Myocyte (in vitro differentiated cells): Measurements from ENCODE around the gene CHMP4B. TPM values are rescaled to one million over a fixed set of nuclear protein-coding genes. Genes with fewer than 3 reads are reported as not detected.

Source experiments
- DNase-seq: peaks from one replicate; pipeline ENCODE4 v3.0.0-alpha.2; 2012; ENCODE audit warnings: low read depth
- total RNA-seq: library from RNA; depleted of rRNA; stranded (reverse); fragments of >200 nt; gene quantifications from 2 replicates; pipeline ENCODE4 v1.2.3, GENCODE V29; 2014

The CHMP4B gene
- total RNA-seq, 1 donor from 2014 or later, result 88.5 TPM

DNA sequence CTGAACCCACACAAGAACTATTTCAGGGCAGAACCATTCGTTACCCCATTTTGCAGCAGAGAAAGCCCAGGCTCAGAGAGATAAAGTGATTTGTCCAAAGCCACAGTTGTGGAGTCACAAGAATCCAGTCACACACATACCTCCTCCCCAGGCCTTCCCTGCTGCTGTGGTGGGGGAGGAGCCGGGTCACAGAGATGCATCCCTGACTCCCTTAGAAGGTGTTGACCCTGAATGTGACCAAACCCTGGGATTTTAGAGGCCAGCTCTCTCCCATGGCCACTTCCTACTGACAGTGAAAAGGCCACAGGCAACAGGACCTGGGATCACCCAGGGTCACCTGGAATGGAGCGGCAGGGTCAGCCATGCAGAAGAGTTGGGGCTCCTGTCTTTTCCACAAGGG, 48.6 kb downstream of the CHMP4B start:
- DNase-seq, result no peak

DNA sequence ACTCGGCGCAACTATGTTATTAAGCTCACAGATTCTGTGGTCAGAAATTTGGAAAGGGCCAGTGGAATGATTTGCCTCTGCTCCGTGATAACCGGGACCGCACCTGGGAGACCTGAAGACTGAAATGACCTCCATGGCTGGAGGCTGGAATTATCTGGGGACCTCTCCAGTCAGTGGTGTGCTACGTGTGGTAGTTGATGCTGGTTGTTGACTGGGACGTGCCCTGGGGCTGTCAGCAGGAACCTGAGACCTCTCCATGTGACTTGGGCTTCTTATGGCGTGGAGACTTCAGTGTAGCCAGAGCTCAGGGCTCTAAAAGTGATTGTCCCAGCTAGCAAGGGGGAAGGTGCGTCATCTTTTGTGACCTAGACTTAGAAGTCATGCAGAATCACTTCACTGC, 50.3 kb downstream of the CHMP4B start:
- no peak for DNase-seq

DNA sequence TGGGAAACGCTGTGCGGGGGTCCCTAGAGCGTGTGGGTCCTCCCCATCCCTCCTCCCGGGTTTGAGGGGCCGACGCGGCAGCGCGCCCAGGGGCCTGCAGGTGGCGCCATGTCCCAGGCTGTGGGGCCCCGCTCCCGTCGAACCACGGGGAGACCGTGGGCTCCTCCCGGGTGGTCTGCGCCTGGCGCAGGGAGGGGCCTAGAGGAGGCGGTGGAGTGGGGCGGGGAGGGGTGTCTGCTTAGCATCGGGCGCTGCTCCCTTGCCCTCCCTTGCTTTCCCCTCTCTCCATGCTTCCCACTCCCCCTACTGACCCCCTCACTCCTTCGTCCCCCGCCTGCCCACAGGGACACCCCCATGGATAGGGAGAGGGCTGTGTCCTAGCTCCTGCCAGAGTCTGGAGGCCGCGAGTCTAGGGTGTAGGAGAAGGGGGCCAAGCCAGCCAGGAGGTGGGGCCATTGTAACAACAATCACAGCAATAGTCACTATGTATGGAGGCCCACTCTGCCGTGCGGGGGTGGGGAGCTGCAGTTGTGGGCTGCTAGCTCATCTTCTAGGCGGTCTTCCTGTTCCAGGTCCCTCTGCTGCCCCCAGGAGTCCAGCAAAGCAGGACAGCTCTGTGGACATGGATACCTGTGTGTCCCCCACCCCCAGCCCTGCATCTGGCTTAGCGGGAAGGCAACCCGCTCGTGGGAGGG, 51.7 kb downstream of the CHMP4B start:
- DNase-seq, result peak; percentile 59

DNA sequence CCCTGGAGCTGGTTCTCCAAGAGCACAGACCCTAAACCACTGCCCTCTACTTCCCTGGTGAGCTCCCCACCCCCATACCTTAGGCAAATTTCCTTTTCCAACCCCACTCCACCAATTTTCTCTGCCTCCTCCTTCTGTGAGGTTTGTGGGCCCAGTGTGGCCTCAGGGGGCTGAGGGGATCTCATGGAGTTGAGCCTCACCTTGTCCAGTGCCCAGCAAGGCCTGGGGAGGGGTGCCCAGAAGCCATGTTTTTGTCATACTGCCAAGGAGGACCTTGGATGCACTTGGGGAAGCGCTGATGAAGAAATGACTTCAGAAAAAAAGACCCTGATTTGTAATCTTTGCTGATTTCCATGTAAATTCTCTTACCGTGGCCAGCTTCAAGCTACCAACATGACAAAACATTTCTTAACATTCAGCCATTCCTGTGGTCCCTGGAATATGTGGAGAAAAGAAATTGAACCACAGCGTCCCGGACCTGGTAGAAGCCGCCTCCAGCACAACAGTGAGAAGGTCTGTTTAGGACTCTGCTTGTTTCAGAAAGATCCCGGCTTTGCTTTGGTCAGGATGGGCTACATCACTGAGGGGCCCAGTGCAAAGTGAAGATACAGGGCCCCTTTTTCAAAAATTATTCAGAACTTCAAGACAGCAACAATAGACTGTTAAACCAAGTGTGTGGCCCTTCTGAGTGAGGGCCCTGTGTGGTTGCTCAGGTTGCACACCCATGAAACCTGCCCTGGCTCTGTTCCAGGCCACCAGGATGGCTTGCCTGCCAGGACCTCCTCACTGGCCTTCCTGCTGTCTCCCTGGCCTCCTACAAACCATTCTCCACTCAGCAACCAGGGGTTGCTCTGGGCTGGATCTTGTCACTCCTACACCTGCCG, 52.5 kb downstream of the CHMP4B start:
- DNase-seq, result no peak

DNA sequence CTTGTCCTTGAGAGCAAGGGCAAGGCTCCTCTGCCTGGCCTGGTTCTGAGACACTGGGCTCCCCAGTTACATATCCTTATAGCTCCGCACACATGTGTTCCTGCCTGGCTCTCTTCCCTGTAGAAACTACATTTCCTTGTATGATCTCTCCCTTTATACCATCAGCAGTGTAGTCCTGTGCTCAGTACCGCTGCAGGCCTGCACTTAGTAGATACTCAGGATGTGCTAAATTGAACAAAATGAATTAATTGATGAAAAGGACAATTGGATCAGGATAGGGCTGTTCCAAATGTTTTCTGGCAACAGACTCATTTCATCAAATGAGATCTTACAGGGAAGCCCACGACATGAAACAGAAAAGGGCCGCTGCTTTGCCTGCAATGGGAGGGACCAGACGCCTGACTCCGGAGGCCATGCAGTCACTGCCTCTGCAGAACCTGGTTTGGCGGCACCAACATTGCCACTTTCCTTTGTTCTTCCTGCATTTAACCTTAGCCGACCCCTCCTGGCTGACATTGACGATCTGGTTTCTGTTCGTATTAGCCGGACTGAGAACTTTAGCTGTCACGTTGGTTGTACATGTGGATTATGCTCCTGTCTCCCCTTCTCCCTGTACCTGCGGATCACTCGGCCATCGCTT, 53.3 kb downstream of the CHMP4B start:
- DNase-seq, result no peak

DNA sequence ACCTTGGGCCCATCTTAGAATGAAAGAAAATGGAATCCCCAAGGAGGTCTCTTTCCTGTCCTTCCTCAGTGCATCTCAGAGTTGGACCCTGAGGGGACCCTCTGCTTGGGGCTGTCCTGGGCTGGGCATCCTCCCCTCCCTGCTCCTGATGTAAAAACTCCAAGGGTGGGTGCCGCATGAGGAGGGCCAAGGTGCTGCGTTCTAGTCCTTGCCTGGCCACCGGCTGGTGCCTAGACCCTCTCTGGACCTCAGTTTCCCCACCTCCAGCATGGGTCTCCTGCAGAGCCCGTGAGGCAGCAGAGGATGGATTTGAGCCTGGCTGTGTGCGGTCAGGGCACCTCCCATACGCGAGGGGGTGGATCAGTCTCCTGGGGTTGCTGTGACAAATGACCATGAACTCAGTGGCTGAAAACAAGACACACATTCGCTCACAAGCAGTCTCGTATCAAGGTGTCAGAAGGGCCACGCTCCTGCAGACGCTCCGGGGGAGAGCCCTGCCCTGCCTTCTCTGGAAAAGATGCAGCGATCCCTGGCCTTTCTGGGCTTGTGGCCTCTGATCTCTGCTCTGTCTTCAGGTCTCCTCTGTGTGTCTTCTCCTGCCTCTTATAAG, 54.7 kb downstream of the CHMP4B start:
- no peak for DNase-seq

DNA sequence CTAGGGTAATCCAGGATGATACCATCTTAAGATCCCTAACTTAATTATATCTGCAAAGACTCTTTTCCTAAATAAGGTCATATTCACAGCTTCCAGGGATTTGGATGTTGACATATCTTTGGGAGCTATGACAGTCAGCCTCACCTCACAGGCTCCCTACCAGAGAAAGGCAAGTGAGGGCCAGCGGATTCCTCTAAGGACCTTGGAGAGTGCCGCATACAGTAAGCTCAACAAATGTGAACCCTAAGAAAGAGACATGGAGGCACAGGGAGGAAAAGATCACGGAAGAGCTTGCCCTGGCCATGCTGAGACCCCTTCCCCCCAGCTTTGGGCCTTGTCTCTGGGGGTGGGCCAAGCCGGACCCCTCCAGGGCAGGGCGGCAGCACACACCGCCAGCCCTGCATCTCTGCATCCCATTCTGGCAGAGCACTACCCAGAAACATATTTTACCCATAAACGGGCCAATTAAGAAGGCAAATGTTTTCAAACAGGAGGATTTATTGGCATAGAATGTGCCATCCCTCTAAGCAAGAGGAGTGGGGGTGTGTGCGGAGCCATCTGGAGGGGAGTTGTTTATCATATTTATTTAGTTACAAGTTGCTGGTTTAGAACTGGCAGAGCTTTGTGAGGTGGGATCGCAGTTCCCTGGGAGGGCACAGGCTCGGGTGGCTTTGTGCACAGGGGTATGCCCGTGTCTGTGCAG, 55.4 kb downstream of the CHMP4B start:
- DNase-seq, result no peak

DNA sequence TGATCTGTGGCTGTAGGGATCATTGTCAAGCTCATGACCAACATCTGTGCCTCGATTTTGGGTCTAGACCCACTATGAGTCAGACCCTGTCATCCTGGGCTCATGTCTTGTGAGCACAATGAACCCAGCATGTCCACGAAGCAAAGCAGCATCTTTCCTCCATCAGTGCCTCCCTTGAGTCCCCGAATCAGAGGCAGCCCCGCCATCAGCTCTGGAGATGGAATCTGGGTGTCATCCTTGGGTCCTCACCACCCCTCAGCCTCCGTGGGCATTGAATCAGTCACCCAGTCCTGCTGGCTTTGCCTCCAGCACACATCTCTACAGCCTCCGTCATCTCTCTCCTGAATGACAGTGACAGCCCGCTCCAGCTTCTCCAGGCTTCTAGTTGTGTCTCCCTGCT, 56.9 kb downstream of the CHMP4B start:
- no peak for DNase-seq

DNA sequence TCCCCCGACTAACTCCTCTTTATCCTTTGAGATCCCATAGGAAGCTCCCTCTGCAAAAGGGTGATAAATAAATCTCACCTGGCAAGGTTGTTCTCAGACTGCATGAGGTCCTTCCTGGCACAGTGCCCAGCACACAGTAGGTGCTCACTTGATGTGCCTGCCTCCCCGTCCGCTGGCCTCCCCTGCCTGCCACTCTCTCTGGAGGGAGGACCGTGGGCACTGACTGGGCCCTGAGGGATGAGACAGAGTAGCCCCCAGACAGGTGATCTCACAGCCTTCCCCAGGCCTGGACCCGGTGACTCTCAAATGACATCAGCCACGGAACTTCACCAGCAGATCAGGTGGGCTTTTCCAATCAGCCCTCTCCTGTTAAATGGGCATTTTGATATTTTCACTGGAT, 57.4 kb downstream of the CHMP4B start:
- no peak for DNase-seq

DNA sequence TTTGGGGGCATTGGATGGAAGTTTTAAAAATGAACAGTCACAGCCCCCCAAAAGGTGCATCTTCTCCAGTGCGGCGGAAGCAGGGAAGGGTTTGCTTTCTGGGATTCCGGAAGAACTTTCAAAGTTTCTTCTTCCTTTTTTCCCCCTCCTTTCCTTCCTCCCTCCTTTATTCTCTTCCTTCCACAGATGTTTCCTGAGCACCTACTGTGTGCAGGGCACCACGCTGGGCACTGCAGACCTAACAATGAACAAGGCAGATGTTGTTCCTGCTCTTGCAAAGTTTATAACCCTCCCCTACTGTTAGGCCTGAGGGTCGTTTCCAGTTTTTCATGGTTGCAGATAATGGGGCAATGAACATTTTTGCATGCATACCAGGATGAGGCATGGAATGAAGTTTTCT, 58.1 kb downstream of the CHMP4B start:
- DNase-seq, result no peak

DNA sequence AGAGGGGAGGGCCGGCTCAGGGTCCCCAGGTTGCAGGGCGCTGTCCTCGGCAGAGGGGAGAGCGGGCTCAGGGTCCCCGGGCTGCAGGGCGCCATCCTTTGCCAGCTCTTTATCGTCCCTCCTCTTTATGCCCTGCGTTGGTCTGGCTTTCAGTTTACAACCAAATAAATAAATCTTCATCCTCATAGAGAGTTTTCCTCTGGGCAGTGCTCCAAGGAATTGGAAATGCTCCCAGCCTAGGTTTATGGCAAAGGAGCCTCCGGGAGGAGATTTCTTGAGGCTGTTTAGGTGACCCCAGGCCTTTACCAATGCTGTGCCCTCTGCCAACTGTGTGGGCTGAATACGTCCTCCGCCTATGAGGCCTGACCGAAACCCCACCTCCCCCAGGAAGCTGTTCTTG, 60.2 kb downstream of the CHMP4B start:
- no peak for DNase-seq

DNA sequence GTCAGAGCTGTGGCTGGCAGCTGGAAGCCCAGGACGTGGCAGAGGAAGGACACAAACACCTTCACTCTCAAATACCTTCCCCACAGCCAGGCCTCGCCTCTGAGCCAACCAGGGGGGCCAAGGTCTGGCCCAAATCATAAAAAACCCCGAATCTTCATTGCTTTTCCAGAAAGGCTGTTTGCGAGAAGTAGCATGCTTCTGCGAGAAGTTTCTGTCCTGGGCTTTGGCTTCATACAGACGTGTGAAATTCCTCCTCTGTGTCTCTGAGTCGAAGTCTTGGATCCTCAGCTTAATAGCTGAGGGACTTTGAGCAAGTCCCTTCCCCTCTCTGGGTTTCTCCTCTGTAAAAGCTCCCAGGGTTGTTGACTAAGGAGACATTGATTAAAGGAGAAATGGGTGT, 63.0 kb downstream of the CHMP4B start:
- DNase-seq, result no peak

DNA sequence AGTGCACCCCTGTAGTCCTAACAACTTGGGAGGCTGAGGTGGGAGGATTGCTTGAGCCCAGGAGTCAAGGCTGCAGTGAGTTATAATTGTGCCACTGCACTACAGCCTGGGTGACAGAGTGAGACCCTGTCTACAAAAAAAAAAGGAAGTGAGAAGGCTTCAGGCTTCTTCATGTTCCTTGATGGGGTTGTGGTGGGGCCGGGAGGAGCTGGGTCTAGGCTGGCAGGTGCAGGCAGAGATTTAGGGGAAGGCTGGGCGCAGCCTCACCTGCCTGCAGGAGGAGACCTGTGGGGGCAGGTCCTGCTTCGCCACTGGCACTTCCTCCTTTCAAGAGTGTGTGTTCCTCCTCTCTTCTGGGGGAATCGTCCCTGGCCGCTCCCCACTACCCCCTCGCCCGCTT, 63.9 kb downstream of the CHMP4B start:
- DNase-seq, result no peak

DNA sequence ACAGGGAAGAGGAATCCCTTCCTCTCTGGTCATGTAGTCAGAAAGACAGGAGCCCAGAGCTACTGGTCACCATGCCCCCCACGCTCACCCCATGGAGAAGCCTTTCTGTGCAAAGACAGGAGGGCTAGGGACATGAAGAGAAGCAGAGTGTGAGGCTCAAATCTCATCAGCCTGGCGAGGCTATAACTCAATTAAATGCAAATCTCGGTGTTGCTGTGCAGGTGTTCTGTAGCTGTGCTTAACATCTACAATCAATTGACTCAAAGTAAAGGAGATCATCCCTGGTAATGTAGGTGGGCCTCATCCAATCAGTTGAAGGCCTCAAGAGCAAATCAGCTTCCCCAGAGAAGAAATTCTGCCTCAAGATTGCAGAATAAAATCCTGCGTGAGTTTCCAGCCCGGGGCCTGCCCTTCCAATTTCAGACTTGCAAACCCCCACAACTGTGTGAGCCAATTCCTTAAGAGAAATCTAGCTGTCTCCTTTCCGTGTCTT, 64.4 kb downstream of the CHMP4B start:
- DNase-seq, result no peak

DNA sequence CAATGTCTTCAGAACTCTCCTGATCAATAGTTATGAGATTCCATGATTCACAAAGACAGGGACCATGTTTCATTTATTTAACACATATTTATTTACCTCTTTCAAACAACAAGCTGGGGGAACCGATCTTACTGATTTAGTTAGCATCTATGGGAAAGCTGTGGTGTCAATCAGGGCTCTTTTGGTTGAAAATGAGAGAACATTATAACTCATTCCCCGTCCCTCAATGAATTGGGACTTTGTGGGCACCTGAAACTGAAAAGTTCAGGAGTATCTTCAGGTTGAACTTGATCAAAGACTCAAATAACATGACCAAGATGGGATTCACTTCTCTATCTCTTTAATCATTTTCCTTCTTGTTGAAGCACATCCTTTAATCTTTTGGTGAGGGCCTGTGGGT, 67.4 kb downstream of the CHMP4B start:
- no peak for DNase-seq

DNA sequence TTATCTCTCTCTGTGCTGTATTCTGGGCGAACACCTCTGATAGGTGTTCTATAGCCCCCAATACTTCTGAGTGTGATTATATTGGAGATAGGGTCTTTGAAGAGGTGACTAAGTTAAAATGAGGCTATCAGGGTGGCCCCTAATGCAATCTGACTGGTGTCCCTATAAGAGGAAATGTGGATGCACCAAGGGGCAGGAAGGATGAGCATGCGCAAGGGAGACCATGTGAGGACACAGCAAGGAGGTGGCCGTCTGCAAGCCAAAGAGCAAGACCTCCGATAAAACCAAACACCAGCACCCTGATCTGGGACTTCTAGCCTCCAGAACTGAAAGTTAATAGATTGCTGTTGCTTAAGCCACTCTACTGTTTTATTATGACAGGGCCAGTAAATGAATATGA, 69.2 kb downstream of the CHMP4B start:
- DNase-seq, result no peak

DNA sequence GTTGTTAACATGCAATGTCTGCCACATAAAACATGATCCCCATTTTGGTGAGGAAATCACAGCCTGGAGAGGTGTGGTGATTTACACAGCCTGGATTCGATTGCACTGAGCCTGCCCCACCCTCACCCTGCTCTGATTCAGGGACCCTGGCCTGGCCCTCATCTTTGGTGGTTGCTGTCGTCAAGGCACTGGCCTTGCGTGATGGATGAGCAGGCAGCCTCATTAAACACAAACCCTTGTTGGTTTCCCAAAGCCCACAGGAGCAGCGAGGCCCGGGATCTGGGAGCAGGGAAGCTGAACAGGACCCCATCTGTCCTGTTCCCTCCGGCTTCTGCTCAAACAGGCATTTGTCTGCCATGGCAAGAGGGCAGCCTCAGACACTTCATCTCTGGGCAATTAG, 70.8 kb downstream of the CHMP4B start:
- DNase-seq, result no peak

DNA sequence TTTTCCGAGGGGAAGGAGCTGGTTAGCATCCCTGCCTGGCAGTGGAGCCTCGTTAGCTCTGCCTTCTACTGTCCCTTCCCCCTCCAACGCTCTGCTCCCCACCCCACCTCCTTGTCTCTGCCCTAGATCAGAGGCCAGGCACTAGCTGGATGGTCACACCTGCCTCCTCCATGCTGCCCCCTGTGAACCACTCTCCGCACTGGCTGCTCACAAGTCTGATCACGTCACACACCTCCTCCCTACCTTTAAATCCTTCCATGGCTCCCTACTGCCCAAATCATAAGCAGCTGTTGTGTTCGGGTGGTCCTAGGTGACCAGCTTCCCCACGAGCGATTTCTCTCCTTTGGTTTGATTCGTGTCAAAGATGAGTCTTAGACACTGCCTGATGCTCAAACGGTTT, 71.3 kb downstream of the CHMP4B start:
- DNase-seq, result no peak

DNA sequence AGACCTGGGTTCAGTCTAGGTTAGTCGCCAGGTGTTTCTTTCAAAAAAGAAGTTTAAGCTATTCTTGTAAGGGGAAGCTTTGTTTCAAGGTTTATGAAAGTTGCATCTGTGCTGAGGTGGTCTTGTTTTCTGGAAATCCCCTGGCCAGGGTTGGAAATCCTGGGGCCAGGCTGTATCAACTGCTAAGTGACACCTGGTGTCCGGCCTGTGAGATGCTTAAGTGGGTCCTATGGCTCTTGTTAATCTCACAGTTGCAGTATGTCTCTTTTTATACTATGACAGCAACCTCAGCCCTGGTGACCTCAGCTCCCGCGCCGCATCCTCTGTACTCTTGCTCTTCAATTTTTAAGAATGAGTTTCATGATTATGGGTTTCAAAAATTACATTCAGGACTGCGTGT, 72.0 kb downstream of the CHMP4B start:
- no peak for DNase-seq

DNA sequence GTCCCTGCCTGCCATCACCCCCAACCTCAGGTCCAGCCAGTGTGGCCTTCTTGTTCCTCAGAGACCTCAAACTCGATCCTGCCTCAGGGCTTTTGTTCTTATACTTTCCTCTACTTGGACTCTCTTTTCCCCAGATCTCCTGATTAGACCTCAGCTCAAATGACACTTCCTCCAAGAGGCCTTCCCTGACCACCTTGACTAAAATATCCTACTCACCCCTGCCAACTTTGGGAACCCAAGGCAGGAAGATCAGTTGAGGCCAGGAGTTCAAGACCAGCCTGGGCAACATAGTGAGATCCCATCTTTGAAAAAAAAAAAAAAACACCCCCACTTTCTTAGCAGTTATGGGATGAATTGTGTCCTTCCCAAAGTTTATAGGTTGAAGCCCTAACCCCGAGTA, 73.5 kb downstream of the CHMP4B start:
- no peak for DNase-seq

DNA sequence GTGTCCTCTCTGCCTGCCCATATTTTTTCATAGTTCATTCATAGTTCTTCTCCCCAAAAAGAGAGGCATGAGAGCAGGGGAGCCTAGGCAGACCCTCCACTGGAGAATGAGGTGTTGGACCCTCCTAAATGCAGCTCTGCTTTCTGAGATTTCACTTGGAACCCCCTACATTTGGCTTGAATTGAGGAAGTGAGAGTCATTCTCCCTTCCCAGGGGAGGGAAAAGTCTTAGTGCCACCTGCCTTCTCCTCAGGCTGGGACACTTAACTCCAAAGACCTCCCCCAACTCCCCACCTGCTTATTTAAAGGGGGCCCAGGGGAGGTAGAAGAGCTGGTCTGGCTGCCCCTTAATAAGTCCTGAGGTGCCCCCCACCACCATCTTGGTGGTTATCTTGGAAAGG, 78.2 kb downstream of the CHMP4B start:
- DNase-seq, result no peak
